ENCODE results near the gene CXCL14.

- no peak for TF ChIP-seq RAD21 (IDR thresholded peaks at IDR 0.05; ENCODE audit: low read length)
- no peak for TF ChIP-seq POLR2A (IDR thresholded peaks at IDR 0.05; ENCODE audit: low read depth, low read length)
Observed at GRCh38 chr5:135534609-135535419, 44.0 kb downstream of the CXCL14 start.

Measured in IMR-90 (cell line).